ENCODE data around the gene STPG4. TPM values are rescaled to one million over a fixed set of nuclear protein-coding genes. Genes with fewer than 3 reads are reported as not detected.

The STPG4 gene
- total and polyA plus RNA-seq, 10 donors = 0.19 to 2.2 (median 0.89) TPM; not detected in 3

DNA sequence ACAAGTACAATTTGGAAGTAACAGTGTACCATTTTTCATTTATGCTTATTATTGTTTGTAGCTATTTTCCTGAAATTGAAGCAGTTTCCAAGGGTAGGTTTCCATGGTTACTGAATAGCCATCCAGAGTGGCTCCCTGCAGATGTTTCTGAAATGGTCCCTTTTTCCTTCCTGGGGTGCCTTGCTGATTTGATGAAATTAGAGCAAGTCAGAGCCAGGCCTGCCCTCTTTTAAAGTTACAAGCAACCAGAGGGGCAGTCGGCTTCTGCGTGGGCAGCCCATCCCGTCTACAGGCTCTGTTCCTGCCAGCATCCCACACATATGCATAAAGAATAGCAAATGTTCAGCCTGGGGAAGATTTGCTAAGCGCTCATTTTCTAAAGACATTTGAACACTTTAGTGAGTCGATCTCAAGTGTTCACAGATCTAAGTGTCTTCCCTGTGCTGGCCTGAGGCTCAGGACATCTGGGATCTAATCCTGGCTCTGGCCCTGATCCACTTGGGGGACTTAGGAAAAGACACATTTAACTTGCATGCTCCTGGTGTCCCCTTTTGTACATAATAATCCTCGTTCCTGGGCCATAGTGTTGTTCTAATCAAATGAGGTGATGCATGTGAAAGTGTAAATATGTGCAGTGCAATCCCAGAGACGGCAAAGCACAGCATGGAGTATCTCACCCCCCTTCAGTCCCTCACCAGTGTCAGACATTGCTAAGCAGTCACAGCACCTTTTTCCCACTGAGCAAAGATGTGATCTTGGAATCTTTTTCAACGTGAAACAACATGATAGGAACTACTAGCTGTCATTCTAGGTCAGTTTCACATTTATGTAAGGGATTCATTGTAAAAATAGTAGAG lies 92.2 kb downstream of the STPG4 start:
- peaks cover 24 to 91% (median 57%) of the 10 kb centered on the region in 6 donors for H3K4me1 ChIP-seq
- TF ChIP-seq POLR2A (IDR thresholded peaks at IDR 0.05) (no peak), POLR2AphosphoS5 (IDR thresholded peaks at IDR 0.05) (no peak)
- TF ChIP-seq, protein P1, sequence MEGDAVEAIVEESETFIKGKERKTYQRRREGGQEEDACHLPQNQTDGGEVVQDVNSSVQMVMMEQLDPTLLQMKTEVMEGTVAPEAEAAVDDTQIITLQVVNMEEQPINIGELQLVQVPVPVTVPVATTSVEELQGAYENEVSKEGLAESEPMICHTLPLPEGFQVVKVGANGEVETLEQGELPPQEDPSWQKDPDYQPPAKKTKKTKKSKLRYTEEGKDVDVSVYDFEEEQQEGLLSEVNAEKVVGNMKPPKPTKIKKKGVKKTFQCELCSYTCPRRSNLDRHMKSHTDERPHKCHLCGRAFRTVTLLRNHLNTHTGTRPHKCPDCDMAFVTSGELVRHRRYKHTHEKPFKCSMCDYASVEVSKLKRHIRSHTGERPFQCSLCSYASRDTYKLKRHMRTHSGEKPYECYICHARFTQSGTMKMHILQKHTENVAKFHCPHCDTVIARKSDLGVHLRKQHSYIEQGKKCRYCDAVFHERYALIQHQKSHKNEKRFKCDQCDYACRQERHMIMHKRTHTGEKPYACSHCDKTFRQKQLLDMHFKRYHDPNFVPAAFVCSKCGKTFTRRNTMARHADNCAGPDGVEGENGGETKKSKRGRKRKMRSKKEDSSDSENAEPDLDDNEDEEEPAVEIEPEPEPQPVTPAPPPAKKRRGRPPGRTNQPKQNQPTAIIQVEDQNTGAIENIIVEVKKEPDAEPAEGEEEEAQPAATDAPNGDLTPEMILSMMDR (IDR thresholded peaks at IDR 0.05 in 8 of 11, conservative IDR thresholded peaks at IDR 0.05 in 3 of 11) = no peak
- H3K9me3 ChIP-seq = no peaks in the 10 kb centered on the region
- H3K4me3 ChIP-seq = no peak overlapping the region
- H3K27ac ChIP-seq = peak overlapping the region in 7 of 8 donors; percentile 32 to 88 (median 73)
- H3K27me3 ChIP-seq (replicated peaks in 1 of 7) = no peaks in the 10 kb centered on the region
- no peak for DNase-seq
- 80 to 90% (median 81%) methylated on average over 8 of the region's 8 CpGs for WGBS, 5 donors
- peaks cover 0 to 89% (median 35%) of the 10 kb centered on the region in 6 donors for H3K36me3 ChIP-seq
- intact Hi-C loops (cut with DNase I; ENCODE audit: low total_unique reads) = no loop called here

DNA sequence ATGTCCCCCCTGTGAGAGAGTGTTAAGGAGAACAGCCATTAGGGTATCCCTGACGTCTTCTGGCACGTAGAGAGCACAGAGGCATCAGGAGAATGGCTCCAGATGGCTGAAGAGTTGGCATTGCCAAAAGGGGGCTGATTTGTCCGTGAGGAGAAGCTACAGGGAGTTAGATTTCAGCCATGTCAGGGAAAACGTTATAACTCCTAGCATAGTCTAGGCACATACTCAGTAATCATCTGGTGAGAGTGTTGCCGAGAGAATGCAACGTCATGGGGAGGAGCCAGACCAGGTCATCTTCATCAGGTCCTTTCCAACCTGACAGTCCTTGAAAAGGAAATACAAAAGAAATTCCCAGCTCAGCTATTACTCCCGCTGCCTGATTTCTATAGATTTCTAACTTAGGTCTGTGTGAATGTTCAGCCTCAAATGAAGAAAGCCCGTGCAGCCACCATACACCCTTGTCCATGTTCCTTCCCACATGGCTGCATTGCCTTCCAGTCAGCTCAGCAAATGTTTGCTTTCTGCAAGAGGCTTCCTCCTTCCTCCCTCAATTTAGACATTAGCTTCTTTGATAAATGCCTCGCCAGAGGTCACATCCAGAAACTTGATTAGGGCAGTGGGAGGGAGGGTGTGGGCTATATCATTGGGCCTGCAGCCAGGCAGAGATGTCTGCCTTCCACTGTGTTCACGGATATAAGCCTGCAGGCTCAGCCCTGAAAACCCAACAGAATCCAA lies 93.0 kb downstream of the STPG4 start:
- 78 to 90% (median 84%) methylated on average over 10 of the region's 10 CpGs for WGBS, 5 donors
- H3K27ac ChIP-seq = peak overlapping the region in 7 of 8 donors; percentile 32 to 88 (median 73)
- H3K9me3 ChIP-seq = no peaks in the 10 kb centered on the region
- peaks cover 27 to 91% (median 57%) of the 10 kb centered on the region in 6 donors for H3K4me1 ChIP-seq
- peaks cover 0 to 81% (median 35%) of the 10 kb centered on the region in 6 donors for H3K36me3 ChIP-seq
- DNase-seq = no peak
- intact Hi-C loops (cut with DNase I; ENCODE audit: low total_unique reads) = no loop called here
- no peak overlapping the region for H3K4me3 ChIP-seq
- TF ChIP-seq, protein P1 (IDR thresholded peaks at IDR 0.05 in 8 of 11, conservative IDR thresholded peaks at IDR 0.05 in 3 of 11) = no peak
- TF ChIP-seq POLR2AphosphoS5 (IDR thresholded peaks at IDR 0.05) (no peak), POLR2A (IDR thresholded peaks at IDR 0.05) (no peak)
- H3K27me3 ChIP-seq (replicated peaks in 1 of 7) = no peaks in the 10 kb centered on the region

DNA sequence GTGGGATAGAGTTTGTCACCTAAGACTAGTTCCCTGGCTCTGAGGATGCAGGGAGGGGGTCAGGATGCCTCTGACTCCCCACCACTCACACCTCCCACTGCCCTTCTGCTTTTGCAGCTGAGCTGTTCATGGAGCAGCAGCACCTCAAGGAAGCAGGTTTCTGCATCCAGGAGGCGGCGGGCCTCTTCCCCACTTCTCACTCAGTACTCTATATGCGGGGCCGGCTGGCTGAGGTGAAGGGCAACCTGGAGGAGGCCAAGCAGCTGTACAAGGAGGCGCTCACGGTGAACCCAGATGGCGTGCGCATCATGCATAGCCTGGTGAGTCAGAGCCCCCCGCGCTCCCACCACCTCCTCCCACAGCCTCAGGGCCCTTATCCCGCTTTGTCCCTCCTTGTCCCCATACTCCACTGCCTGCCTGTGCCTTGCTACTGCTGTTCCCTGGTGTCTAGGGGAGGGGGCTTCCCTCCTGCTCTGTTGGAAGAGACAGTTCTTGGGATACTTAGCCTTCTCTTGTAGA lies 94.4 kb downstream of the STPG4 start:
- intact Hi-C loops (cut with DNase I; ENCODE audit: low total_unique reads) = no loop called here
- DNase-seq = no peak
- peak in 1 of 3 donors; percentile 34 for TF ChIP-seq POLR2AphosphoS5 (IDR thresholded peaks at IDR 0.05)
- TF ChIP-seq, protein P1 (IDR thresholded peaks at IDR 0.05 in 8 of 11, conservative IDR thresholded peaks at IDR 0.05 in 3 of 11) = no peak
- 93 to 99% (median 98%) methylated on average over 8 to 11 of the region's 11 CpGs for WGBS, 5 donors
- Histone ChIP-seq H3K27ac (peak overlapping the region in 5 of 8 donors; percentile 65 to 88 (median 75)), H3K27me3 (replicated peaks in 1 of 7) (no peaks in the 10 kb centered on the region), H3K4me1 (peaks cover 33 to 91% (median 58%) of the 10 kb centered on the region in 6 donors), H3K36me3 (peaks cover 0 to 74% (median 35%) of the 10 kb centered on the region in 6 donors), H3K9me3 (no peaks in the 10 kb centered on the region), H3K4me3 (no peak overlapping the region)

Data from spleen (tissue), 11 donors.